ENCODE data around the gene MICAL3.

Gene MICAL3

DNA sequence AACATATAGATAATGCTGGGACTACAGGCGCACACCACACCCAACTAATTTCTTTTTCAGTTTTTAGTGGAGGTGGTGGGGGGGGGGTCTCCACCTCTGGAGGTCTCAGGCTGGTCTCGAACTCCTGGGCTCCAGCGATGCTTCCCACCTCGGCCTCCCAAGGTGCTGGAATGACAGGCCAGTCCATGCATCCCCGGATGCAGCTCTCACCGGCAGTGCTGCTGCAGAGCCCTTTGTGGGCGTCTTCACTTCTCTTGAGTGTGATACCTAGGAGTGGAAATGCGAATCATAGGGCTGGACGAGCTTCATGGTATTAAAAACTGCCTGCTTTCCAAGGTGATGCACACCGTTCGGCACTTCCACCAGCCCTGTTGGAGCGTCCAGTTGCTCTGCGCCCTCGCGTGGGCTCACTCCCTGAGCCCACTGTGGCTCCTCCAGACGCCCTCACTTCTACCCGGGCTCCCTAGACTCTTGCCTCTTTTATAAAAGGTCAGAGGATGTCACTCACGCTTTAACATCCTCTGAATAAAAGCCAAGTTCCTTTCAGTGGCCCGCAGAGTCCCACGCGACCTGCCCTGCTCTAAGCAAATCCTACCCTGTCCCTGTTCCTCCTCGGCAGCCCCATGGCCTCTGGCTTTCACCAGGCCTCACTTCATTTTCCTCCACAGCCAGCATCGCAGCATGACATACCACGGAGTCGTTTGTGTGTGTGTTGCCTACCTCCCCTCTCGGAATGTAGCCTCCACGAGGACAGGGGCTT, 249.3 kb downstream of the MICAL3 start:
- TF ChIP-seq, protein P1, sequence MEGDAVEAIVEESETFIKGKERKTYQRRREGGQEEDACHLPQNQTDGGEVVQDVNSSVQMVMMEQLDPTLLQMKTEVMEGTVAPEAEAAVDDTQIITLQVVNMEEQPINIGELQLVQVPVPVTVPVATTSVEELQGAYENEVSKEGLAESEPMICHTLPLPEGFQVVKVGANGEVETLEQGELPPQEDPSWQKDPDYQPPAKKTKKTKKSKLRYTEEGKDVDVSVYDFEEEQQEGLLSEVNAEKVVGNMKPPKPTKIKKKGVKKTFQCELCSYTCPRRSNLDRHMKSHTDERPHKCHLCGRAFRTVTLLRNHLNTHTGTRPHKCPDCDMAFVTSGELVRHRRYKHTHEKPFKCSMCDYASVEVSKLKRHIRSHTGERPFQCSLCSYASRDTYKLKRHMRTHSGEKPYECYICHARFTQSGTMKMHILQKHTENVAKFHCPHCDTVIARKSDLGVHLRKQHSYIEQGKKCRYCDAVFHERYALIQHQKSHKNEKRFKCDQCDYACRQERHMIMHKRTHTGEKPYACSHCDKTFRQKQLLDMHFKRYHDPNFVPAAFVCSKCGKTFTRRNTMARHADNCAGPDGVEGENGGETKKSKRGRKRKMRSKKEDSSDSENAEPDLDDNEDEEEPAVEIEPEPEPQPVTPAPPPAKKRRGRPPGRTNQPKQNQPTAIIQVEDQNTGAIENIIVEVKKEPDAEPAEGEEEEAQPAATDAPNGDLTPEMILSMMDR (IDR thresholded peaks at IDR 0.05) = no peak
- H3K4me3 Mint-ChIP-seq = peak overlapping the region; percentile 66
- no peaks in the 10 kb centered on the region for H3K36me3 Mint-ChIP-seq (ENCODE audit: low read depth)
- H3K27me3 Mint-ChIP-seq (ENCODE audit: low read depth, poor library complexity) = no peaks in the 10 kb centered on the region
- no peak for DNase-seq
- peak overlapping the region; percentile 68 for H3K27ac Mint-ChIP-seq
- peaks cover 8% of the 10 kb centered on the region for H3K9me3 Mint-ChIP-seq
- H3K4me1 Mint-ChIP-seq = peaks cover 78% of the 10 kb centered on the region

DNA sequence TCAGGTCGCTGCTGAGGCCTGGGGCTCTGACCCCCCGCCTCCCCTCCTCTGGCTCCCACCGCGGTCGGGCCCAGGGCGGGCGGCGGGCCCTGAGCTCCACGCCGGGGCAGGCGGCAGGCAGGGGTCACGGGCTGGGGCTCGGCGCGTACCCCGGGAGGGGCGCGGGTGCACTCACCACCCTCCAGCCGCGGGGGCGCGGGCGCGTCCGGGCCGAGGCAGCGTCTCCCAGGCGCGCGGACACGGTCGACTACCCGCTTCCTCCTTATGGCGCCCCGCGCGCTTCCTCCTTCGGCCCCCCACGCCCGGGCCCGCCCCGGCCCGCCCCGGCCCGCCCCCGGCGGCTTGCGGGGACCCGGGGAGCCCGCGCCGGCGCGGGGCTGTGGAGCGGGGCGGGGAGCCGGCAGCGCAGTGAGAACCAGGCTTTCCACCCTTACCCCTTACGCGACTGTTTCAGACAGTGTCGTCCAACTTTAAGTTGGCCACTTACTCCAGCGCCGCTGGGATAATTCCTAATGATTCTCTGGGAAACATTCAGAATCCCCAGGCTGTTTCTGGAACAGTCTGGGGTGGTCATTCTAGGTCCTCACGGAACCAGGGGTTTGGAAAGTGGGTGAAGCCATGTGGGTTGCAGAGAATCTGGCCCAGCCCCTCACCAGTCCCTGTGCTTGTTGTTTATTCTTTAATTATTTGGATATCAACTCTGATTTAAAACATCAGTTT, 250.0 kb downstream of the MICAL3 start, which contains the start of gene BID:
TSS of gene BID (minus strand) at position 264 of the 720 bp plus-strand sequence. CDS start 24,353 bp downstream, outside the sequence.
- TF ChIP-seq, protein P1 (IDR thresholded peaks at IDR 0.05) = no peak
- Mint-ChIP-seq H3K36me3 (ENCODE audit: low read depth) (no peaks in the 10 kb centered on the region), H3K4me1 (peaks cover 72% of the 10 kb centered on the region), H3K27ac (peak within 1 kb of the TSS; percentile 68), H3K27me3 (ENCODE audit: low read depth, poor library complexity) (no peaks in the 10 kb centered on the region), H3K4me3 (peak within 1 kb of the TSS; percentile 81), H3K9me3 (peaks cover 3% of the 10 kb centered on the region)
- DNase-seq = peak; percentile 76

DNA sequence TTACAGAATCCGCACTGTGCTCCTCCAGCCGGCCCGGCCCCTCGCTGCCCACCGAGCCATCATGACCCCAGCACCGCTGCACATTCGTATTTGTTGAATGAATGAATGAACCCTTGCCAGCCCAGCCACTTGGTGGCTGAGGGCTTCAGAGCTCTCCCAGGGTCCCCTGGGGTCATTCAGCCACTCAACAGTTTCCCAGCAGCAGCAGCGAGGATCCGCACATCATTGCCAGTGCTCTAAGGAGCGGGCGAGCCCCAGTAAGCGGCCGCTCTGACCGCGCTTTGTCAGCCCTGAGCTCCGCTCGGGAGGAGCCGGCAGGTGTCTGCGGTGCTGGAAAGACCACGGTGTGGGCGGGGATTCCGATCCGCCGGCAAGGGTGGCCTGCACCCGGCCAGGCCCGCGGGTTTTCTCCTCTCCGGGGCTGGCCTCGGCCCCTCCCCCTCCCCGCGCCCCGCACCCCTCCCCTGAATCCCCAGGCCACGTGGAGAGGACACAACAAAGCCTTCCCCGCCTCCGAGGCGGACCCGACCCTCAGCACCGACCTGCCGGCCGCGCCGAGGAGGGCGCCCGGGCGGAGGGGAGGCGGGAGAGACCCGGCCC, 250.7 kb downstream of the MICAL3 start:
- Mint-ChIP-seq H3K27ac (peak overlapping the region; percentile 39), H3K9me3 (no peaks in the 10 kb centered on the region)

DNA sequence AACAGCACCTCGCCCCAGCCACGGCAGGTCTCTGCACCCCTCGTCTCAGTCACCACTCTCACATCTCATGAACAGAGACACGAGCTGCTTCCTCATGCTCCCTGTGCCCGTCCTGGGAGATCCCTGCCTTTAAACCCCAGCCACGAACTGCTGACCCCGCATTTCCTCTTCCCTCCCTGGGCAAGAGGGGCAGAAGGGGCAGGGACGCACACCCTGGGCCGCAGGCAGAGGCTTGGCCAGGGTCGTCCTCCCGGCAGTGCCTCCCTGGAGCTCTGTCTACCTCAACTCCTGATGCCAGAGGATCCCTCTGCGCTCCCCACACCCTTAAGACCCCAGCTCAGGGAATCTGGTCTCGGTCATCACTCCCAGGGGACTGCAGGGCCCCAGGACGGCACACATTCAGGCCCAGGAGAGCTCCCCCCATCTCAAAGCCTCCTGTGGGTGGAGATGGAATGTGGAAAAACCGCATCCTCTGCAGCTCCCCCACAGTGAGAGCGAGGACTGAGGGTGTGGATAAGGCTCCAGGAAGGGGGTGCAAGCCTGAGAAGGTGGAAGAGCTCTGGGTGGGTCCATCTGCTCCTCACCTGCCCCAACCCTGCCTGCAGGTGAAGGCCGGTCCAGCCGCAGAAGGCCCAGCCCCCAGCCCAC, 251.3 kb downstream of the MICAL3 start:
- Mint-ChIP-seq H3K27me3 (ENCODE audit: low read depth, poor library complexity) (no peaks in the 10 kb centered on the region), H3K27ac (peak overlapping the region; percentile 79), H3K4me3 (peak overlapping the region; percentile 81), H3K36me3 (ENCODE audit: low read depth) (no peaks in the 10 kb centered on the region), H3K9me3 (no peaks in the 10 kb centered on the region), H3K4me1 (peaks cover 61% of the 10 kb centered on the region)
- no peak for DNase-seq
- TF ChIP-seq, protein P1 (IDR thresholded peaks at IDR 0.05) = no peak

More for the DNA sequence above, 250.7 kb downstream of the MICAL3 start:
- DNase-seq = peak; percentile 63
- Mint-ChIP-seq H3K36me3 (ENCODE audit: low read depth) (no peaks in the 10 kb centered on the region), H3K4me3 (peak overlapping the region; percentile 81), H3K4me1 (peaks cover 65% of the 10 kb centered on the region), H3K27me3 (ENCODE audit: low read depth, poor library complexity) (no peaks in the 10 kb centered on the region)
- TF ChIP-seq, protein P1 (IDR thresholded peaks at IDR 0.05) = no peak

DNA sequence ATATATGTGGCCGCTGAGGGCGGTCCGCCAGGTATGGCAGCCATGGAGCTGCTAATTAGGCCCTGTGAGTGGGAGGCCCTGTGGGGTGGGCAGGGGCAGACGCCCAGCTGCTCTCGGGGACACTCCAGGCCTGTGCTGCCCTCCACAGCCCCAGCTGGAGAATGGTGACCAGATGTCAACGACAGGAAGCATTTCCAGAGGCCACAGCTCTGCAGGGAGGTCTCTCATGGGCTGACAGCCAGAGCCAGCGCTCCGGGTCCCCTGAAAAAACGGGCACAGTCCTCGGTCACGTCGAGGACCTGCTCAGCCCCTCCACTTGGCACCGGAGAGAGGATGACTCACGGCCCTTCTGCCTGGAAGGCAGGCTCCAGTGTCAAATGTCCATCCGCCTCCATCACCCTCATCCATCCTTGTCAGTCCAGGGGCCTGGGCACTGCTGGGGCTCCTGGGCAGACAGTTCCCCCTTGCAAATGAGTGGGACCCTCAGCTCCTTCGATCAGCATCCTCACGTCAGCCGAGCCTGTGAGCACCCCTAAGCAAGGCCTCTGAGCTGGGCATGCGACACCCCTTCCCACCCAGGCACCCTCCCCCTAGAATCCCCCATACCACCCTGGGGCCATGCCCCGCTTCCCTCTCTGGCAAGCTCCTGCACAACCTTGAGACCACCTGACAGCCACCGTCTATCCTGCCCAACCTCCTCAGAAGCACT, 252.0 kb downstream of the MICAL3 start:
- TF ChIP-seq, protein P1 (IDR thresholded peaks at IDR 0.05) = no peak

More for the DNA sequence above, 252.0 kb downstream of the MICAL3 start:
- Mint-ChIP-seq H3K9me3 (no peaks in the 10 kb centered on the region), H3K36me3 (ENCODE audit: low read depth) (no peaks in the 10 kb centered on the region), H3K27me3 (ENCODE audit: low read depth, poor library complexity) (no peaks in the 10 kb centered on the region), H3K27ac (peak overlapping the region; percentile 79), H3K4me1 (peaks cover 61% of the 10 kb centered on the region), H3K4me3 (peak overlapping the region; percentile 81)
- peak; percentile 30 for DNase-seq
